ENCODE results near the gene IL25. TPM values are rescaled to one million over a fixed set of nuclear protein-coding genes. Genes with fewer than 3 reads are reported as not detected.

IL25 gene
- total RNA-seq, 1 donor from 2014 or later = not detected

DNA sequence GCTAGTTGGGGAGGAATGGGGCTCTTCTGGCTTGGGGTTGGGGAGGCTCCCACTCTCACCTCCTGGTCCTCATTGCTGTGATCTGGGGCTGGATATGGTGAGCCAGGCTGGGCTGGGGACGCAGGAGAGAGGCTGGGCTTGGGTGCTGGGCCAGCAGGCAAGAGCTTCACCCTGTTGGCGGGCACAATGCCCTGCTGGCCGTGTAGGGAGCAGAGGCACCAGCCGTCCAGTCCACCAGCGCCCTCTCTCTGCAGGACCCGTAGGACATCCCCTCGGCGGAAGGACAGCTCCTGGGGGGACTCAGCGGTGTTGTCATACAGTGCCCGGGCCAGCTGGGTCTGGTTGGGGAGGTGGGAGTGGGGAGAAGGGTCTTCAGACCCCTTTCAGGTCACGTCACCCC, 12.1 kb upstream of the IL25 start:
- TF ChIP-seq, protein P1, sequence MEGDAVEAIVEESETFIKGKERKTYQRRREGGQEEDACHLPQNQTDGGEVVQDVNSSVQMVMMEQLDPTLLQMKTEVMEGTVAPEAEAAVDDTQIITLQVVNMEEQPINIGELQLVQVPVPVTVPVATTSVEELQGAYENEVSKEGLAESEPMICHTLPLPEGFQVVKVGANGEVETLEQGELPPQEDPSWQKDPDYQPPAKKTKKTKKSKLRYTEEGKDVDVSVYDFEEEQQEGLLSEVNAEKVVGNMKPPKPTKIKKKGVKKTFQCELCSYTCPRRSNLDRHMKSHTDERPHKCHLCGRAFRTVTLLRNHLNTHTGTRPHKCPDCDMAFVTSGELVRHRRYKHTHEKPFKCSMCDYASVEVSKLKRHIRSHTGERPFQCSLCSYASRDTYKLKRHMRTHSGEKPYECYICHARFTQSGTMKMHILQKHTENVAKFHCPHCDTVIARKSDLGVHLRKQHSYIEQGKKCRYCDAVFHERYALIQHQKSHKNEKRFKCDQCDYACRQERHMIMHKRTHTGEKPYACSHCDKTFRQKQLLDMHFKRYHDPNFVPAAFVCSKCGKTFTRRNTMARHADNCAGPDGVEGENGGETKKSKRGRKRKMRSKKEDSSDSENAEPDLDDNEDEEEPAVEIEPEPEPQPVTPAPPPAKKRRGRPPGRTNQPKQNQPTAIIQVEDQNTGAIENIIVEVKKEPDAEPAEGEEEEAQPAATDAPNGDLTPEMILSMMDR (IDR thresholded peaks at IDR 0.05; ENCODE audit: partially characterized antibody, unreplicated experiment) = no peak
- H3K27ac Mint-ChIP-seq (ENCODE audit: unreplicated experiment) = no peak overlapping the region
- no peak overlapping the region for H3K4me3 Mint-ChIP-seq (ENCODE audit: unreplicated experiment)

GRCh38 chr14:23361320-23361719, 11.3 kb upstream of the IL25 start:
- Mint-ChIP-seq H3K27ac (ENCODE audit: unreplicated experiment) (peak overlapping the region; percentile 49), H3K4me1 (ENCODE audit: low read depth, unreplicated experiment) (peaks cover 15% of the 10 kb centered on the region), H3K36me3 (ENCODE audit: unreplicated experiment) (peaks cover 6% of the 10 kb centered on the region), H3K9me3 (ENCODE audit: unreplicated experiment) (peaks cover 13% of the 10 kb centered on the region), H3K4me3 (ENCODE audit: unreplicated experiment) (peak overlapping the region; percentile 60), H3K27me3 (ENCODE audit: unreplicated experiment) (peaks cover 14% of the 10 kb centered on the region)
- TF ChIP-seq, protein P1 (IDR thresholded peaks at IDR 0.05; ENCODE audit: partially characterized antibody, unreplicated experiment) = no peak
- no peak for DNase-seq

More for the DNA sequence above, 12.1 kb upstream of the IL25 start:
- no peak for DNase-seq
- Mint-ChIP-seq H3K4me1 (ENCODE audit: low read depth, unreplicated experiment) (peaks cover 15% of the 10 kb centered on the region), H3K36me3 (ENCODE audit: unreplicated experiment) (peaks cover 6% of the 10 kb centered on the region), H3K27me3 (ENCODE audit: unreplicated experiment) (peaks cover 17% of the 10 kb centered on the region), H3K9me3 (ENCODE audit: unreplicated experiment) (peaks cover 13% of the 10 kb centered on the region)

DNA sequence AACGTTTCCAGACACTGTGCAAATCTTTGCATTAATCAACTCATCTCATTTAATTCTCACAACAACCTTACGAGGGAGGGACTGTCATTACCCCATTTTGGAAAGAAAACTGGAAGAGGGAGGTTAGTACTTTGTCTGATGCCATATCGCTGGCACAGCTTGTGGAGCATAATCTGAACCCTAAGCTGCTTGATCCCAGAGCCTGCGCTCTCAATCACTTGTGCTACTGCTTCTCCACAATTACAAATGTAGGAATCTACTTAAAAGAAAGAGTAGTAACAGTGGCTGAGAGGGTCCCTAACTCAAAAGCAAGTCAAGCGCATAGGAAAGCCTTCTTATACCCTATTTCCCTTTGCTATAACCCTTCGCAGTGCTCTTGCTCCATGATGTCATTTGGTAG, 10.8 kb upstream of the IL25 start:
- peaks cover 6% of the 10 kb centered on the region for H3K36me3 Mint-ChIP-seq (ENCODE audit: unreplicated experiment)
- TF ChIP-seq, protein P1 (IDR thresholded peaks at IDR 0.05; ENCODE audit: partially characterized antibody, unreplicated experiment) = no peak
- peak overlapping the region; percentile 69 for H3K4me3 Mint-ChIP-seq (ENCODE audit: unreplicated experiment)
- peaks cover 15% of the 10 kb centered on the region for H3K9me3 Mint-ChIP-seq (ENCODE audit: unreplicated experiment)
- peaks cover 17% of the 10 kb centered on the region for H3K4me1 Mint-ChIP-seq (ENCODE audit: low read depth, unreplicated experiment)
- H3K27me3 Mint-ChIP-seq (ENCODE audit: unreplicated experiment) = peaks cover 17% of the 10 kb centered on the region
- DNase-seq = no peak
- H3K27ac Mint-ChIP-seq (ENCODE audit: unreplicated experiment) = peak overlapping the region; percentile 70

- Mint-ChIP-seq H3K4me3 (ENCODE audit: unreplicated experiment) (peak overlapping the region; percentile 69), H3K27me3 (ENCODE audit: unreplicated experiment) (peaks cover 19% of the 10 kb centered on the region), H3K27ac (ENCODE audit: unreplicated experiment) (peak overlapping the region; percentile 70), H3K4me1 (ENCODE audit: low read depth, unreplicated experiment) (peaks cover 21% of the 10 kb centered on the region), H3K36me3 (ENCODE audit: unreplicated experiment) (peaks cover 6% of the 10 kb centered on the region), H3K9me3 (ENCODE audit: unreplicated experiment) (peaks cover 19% of the 10 kb centered on the region)
- TF ChIP-seq, protein P1 (IDR thresholded peaks at IDR 0.05; ENCODE audit: partially characterized antibody, unreplicated experiment) = no peak
- peak; percentile 46 for DNase-seq
Measured at GRCh38 chr14:23362200-23362599, 10.4 kb upstream of the IL25 start.

DNA sequence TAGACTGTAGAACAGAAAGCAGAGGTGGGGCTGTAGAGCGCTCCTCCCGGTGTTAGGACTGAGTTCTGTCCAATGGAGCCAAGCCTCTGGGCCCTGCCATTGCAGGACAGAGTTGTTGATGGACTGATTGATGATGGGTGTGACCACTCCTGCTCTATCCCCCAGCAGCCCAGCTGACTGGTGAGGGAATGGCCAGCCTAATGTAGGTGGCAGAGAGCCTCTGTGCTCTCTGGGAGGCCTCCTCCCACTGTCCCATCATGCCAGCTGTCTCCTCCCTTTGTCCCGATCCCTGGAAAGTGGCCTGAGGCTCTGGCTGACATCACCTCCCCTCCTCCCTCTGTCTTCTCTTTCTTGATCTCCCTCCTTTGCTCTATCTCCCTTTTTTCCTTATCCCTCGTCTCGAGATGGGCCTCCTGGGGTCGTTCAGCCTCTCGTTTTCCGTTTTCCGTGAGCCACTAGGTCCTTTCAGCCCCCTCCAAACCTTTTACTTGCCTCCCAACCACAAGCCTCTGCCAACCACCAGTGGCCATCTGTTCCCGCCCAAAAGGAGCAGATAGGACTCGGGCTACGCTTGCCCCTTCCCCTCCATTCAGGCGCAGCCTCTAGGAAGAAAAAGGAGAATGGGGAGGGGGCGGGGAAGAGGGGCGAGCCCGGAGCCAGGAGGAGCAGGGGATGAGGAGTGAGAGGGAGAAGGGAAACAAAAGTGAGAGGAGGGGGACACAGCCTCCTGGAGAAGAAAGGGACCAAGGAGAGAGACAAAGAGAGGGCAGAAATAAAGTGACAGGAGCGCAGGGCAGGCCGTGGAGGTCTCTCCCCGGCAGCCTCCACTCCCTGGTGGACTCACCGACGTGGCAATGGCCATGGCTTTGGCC, 8.2 kb upstream of the IL25 start:
- peak overlapping the region; percentile 99 for H3K27ac Mint-ChIP-seq (ENCODE audit: unreplicated experiment)
- H3K36me3 Mint-ChIP-seq (ENCODE audit: unreplicated experiment) = peaks cover 6% of the 10 kb centered on the region
- H3K27me3 Mint-ChIP-seq (ENCODE audit: unreplicated experiment) = peaks cover 22% of the 10 kb centered on the region
- peak overlapping the region; percentile 92 for H3K4me3 Mint-ChIP-seq (ENCODE audit: unreplicated experiment)
- TF ChIP-seq, protein P1 (IDR thresholded peaks at IDR 0.05; ENCODE audit: partially characterized antibody, unreplicated experiment) = no peak
- DNase-seq = peak; percentile 77
- H3K4me1 Mint-ChIP-seq (ENCODE audit: low read depth, unreplicated experiment) = peaks cover 22% of the 10 kb centered on the region
- peaks cover 22% of the 10 kb centered on the region for H3K9me3 Mint-ChIP-seq (ENCODE audit: unreplicated experiment)

All from glutamatergic neuron (in vitro differentiated cells).